GM12801 (cell line): ENCODE results near the gene SHF.

ENCODE experiments used
- CTCF ChIP-seq: IDR thresholded peaks from one replicate; pipeline ENCODE4 v1.5.1; 2011; ENCODE audit warnings: control low read depth; ENCODE audit not compliant: insufficient read length; ENCODE audit errors: extremely low read depth

Gene SHF

GRCh38 chr15:45130291-45131000, 57.3 kb downstream of the SHF start:
- TF ChIP-seq CTCF, result no peak

DNA sequence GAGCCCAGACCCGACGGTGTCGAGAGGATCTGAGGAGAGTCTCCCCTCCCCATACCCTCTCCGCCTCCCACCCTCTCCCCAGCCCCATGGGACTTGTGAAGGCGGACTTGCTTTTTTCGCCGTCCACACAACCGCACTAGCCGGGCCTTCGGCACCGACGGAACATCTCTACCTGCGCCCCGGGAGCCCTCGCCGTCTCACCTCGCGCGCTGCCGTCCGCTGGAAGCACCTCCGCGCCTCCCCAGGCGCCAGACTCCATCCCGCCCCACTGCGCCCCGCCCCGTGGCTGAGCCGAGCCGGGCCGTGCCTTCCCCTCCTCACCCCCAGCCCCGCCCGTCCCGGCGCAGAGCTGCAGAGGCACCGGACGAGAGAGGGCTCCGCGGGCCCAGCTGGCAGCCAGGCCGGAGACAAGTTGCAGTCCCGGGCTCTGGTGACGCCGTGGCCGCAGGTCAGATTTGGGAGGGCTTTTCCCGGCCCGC, 58.1 kb downstream of the SHF start, which contains the start of the genes DUOX1 and DUOXA1:
DUOX1 (plus strand) TSS at position 344 of the 479 bp plus-strand sequence. CDS start 1,973 bp downstream, outside the sequence.
DUOXA1 (minus strand) TSS at position 229 of the 479 bp plus-strand sequence. CDS start 6,865 bp downstream, outside the sequence.
- TF ChIP-seq CTCF, result no peak

DNA sequence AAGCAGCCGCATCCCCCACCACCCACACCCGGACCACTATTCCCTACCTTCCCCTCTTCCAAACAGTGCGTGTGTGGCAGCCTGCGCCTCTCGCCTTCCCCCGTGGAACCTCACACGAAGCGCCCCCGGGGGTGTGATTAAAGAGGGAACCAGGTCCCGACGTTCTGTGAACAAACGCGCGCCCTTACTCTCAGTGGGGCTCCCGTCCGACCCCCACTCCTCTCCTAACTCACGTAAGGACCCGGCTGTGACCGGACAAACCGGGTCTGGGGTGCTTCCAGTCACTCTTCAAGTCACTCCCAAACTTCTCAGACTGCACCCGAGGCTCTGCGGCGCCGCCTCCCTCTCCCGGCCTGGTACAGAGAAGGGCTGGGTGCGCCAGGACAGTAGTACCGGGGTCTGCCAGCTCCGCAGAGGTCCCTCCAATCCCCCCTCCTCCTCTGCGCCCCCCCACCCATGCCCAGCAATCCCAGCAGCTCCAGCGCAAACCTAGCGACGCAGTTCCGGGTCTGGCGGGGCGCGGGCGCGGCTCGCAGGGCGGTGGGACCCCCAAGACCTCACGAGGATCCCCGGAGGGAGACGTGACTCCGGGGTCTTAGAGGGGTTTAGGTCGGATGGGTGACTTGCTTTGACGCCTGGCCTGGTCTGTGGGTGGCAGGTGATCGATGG, 58.7 kb downstream of the SHF start:
- no peak for TF ChIP-seq CTCF

DNA sequence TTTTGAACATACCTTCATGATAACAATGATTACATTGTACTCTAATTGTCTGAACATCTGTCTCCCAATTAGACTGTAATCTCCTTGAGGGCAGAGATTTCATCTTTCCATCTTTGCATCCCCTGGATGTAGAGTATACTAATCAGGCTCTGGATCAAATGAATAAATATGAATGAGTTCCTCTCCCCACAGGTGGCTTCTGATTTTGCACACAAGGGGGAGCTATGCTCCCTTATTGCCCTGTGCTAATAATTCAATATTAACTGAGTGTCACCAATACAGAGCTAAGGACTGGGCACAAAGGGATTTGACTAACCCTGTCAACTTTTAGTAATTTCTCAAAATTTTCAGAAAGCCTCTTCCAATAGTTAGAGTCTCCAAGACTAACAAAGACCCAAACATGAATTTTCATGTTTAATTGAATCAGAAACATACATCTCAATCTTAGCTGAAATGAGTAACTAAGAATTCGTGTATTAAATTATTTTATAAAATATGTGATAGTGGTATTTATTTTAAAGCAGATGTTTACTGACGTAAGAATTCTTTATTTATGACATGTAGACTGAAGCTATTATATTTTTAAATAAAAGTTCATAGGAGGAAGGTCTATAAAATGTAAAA, 61.1 kb downstream of the SHF start:
- TF ChIP-seq CTCF, result no peak

- no peak for TF ChIP-seq CTCF
These were observed 64.4 kb downstream of the SHF start for GRCh38 chr15:45123397-45123796.

GRCh38 chr15:45122719-45123118, 65.0 kb downstream of the SHF start:
- TF ChIP-seq CTCF, result no peak

DNA sequence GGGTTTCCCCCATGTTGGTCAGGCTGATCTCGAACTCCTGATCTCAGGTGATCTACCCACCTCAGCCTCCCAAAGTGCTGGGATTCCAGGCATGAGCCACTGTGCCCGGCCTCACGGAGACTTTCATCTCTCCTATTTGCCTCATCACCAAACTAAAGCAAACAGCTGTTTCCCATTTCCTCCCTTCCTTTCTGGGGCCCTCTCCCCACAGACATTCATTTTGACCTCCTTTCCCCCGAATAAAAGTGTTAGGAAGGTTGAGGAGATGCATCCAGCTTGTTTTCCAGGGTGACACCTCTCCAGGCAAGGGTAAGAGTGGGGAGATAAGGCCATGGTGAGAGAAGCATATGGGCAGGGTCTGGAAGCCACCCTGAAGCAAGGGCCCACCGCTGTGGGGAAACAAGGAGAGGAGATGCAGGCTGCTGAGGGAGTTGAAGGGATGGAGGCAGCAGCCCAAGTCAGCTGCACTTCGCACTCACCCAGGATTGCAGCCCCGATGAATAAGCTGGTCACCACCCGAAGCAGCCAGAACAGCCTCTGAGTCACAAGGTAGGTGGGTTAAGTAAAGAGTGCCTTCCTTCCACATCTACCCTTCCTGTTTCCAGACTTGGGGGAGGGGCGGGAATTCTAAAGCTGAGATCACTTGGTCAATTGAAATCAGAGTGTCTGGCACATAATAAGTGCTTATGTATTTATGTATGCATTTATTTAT, 65.9 kb downstream of the SHF start:
- no peak for TF ChIP-seq CTCF
